ENCODE results near the gene TSR3. TPM values are rescaled to one million over a fixed set of nuclear protein-coding genes. Genes with fewer than 3 reads are reported as not detected.

The TSR3 gene
- total RNA-seq, 1 donor from 2014 or later = 49.6 TPM

DNA sequence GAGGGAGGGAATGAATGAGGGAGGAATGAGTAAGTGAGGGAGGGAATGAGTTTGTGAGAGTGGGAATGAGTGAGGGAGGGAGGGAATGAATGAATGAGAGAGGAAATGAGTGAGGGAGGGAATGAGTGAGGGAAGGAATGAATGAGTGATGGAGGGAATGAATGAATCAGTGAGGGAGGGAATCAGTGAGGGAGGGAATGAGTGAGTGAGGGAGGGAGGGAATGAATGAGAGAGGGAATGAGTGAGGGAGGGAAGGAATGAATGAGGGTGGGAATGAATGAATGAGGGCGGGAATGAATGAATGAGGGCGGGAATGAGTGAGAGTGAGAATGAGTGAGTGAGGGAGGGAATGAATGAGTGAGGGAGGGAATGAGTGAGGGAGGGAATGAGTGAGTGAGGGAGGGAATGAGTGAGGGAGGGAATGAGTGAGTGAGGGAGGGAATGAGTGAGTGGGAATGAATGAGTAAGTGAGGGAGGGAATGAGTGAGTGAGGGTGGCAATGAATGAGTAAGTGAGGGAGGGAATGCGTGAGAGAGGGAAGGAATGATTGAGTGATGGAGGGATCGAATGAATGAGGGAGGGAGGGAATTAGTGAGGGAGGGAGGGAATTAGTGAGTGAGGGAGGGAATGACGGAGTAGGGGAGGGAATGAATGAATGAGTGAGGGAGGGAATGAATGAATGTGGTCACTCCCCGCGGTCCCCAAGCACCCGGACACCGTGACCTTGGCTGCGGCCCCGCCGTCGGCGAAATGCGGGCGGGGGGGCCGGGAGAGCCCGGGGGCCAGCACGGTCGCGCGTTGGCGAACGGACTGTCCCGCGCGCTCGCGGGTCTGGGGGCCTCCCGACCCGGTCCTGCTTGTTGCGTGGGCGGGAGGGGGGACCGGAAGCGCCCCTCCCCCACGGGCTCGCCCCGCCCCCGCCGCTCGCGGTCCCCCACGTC is 43.4 kb downstream of the TSR3 start:
- no peak for DNase-seq

DNA sequence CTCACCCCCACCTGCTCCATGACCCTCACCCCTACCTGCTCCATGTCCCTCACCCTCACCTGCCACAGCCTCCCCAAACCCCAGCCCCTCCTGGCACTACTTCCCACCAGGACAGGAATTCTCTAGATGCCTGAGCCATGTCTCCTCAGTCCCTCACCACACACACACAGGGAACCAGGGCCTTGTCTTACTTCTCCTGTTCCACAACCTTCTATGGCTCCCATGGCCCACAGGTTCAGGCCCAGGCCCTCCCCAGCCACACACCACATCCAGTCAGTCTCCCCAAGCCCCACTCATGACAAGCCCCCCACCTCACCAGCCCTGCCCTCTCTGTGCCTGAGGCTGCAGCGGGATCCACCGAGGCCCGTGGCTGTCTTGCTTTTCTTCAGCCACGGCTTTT is 45.3 kb downstream of the TSR3 start:
- DNase-seq = no peak

DNA sequence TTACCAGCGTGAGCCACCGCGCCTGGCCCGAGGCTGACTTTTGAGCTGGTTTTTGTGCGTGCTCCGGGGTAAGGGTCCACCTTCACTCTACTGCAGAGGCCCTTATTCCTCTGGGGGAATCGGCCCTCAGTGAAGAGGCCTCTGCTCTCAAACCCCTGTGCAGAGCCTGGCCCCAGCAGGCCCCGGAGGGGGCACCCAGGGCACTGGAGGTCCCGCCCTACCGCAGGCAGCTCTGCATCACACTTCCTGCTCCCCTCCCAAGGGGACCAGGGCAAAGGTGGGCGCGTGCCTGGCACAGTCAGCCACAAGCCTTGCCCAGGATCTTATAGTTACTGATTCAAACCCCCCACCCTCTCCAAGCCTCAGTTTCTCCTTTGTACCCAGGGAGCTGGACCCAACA is 45.9 kb downstream of the TSR3 start:
- DNase-seq = no peak

DNA sequence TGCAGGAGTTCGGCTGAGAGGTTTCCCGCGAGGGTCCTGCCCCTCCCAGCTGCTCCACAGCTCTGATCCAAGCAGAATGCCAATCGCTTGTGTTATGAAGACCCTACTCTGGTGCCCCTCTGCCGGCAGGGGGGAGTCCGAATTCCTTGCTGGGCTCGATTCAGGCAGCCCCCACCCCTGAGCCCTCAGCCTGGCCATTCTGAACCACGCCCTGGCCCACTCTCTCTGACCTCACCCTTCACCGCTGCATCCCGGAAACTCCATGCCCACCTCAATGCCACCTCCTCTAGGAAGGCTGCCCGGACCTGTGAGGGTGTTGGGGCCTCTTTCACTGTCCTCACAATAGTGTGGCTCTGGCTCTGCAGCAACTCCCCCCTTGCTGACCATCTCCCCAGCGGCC is 50.1 kb downstream of the TSR3 start:
- no peak for DNase-seq

DNA sequence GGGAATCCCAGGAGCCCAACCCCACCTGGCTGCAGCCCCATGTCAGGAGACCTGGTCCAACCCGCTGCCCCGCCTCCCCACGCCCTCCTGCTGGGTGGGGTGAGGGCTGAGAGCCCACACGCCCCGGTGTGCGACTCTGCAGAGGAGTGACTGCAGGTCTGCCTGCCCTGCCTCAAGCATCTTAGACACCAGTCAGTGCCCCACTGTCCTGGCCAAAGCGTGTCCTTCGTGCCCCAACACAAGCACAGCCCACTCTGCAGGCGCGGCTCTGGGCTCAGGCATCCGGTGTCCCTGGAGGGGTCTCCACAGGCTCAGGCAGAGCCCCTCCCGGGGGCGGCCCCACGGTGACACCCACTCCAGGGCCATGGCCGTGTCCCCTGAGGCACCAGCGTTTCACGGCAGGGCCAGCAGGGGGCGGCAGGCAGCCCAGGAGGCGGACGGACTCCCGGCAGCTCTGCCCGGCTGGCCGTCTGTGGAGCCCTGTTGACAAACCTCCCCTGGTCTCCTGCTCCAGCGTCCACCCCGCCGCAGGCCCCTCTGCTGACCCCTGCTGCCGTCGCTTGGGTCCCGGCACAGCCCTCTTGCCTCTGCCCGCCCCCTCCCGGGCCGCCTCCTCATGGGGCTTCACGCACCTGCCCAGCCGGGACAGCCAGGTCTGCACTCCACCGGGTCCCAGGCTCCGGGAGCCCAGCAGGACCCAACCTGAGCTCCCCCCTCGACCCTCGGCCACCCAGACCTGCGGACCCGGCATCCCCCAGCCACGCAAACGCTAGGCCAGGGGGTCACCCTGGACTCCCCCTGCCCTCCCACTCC is 50.8 kb downstream of the TSR3 start:
- peak; percentile 46 for DNase-seq

DNA sequence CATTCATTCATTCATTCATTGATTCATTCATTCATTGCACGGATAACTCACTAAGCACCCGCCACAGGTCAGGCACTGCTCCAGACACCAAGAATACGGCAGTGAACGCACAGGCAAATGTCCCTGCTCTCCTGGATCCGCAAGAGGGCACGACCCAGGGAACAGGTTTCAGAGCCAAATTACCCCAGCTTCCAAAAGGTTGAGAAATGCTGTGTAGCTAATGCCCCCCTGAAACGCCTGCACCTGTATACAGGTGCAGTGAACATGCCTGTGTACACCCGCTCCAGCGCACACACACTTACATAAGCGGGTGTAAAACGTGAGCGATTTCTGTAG is 51.8 kb downstream of the TSR3 start:
- no peak for DNase-seq

Other genes starting within 250 kb of the TSR3 start
- 40.3 TPM for gene CACNA1H, start 198.8 kb downstream of the TSR3 start, total RNA-seq
- not detected for gene TPSG1, start 126.6 kb downstream of the TSR3 start, total RNA-seq
- gene TPSB2, start 121.7 kb downstream of the TSR3 start, total RNA-seq = 5.8 TPM
- 4.5 TPM for gene TPSAB1, start 111.2 kb downstream of the TSR3 start, total RNA-seq
- 0.51 TPM for gene TPSD1, start 95.8 kb downstream of the TSR3 start, total RNA-seq
- 50.9 TPM for gene UBE2I, start 42.2 kb downstream of the TSR3 start, total RNA-seq
- gene BAIAP3, start 18.2 kb downstream of the TSR3 start, total RNA-seq = 2.4 TPM
- 31.7 TPM for gene GNPTG, start 53 bp upstream of the TSR3 start, total RNA-seq
- 11.5 TPM for gene UNKL, start 62.8 kb upstream of the TSR3 start, total RNA-seq
- gene UQCC4, start 68.9 kb upstream of the TSR3 start, total RNA-seq = 8.6 TPM
- gene PERCC1, start 79.2 kb upstream of the TSR3 start, total RNA-seq = not detected
- 0.51 TPM for gene CCDC154, start 92.7 kb upstream of the TSR3 start, total RNA-seq
- 29.5 TPM for gene CLCN7, start 123.2 kb upstream of the TSR3 start, total RNA-seq
- 1.5 TPM for gene PTX4, start 137.1 kb upstream of the TSR3 start, total RNA-seq
- gene TELO2, start 141.5 kb upstream of the TSR3 start, total RNA-seq = 25.2 TPM
- 19.3 TPM for gene TMEM204, start 181.8 kb upstream of the TSR3 start, total RNA-seq